Lung (tissue), 12 donors: Measurements from ENCODE around the gene ALDH2. TPM values are rescaled to one million over a fixed set of nuclear protein-coding genes. Genes with fewer than 3 reads are reported as not detected.
A peak's percentile ranks its signal among the peaks of the same experiment; 100 is the strongest.

ENCODE experiments used
- ATAC-seq: fragments of 200-7000 bp; cut with Tn5 transposase; one replicate; pipeline ENCODE4 v1.9.1; 2020; ENCODE audit warnings: moderate number of reproducible peaks; ENCODE audit not compliant: insufficient read depth, low FRiP score
- DNase-seq, 3 donors: peaks; one replicate each; pipeline ENCODE4 v3.0.0-alpha.2; 2013 to 2017
- H3K27ac ChIP-seq, 2 donors: one replicate each; pipeline ENCODE4 v1.5.1; 2013; ENCODE audit warnings: mild to moderate bottlenecking in 2 of 2, moderate library complexity in 2 of 2, control low read depth in 1 of 2, inconsistent platforms in 1 of 2, low read depth in 1 of 2, low read length in 1 of 2
- H3K27me3 ChIP-seq, 3 donors: one replicate each; pipeline ENCODE4 v1.5.1; 2013; ENCODE audit warnings: low read length in 2 of 3; ENCODE audit not compliant: control insufficient read depth in 3 of 3, insufficient read depth in 3 of 3
- H3K36me3 ChIP-seq, 4 donors: one replicate each; pipeline ENCODE4 v1.5.1; 2013; ENCODE audit warnings: low read length in 4 of 4, mild to moderate bottlenecking in 1 of 4, moderate library complexity in 1 of 4; ENCODE audit not compliant: control insufficient read depth in 4 of 4, insufficient read depth in 4 of 4
- H3K4me1 ChIP-seq, 5 donors: one replicate each; pipeline ENCODE4 v1.5.1; 2013; ENCODE audit warnings: low read length in 5 of 5, mild to moderate bottlenecking in 2 of 5, moderate library complexity in 1 of 5; ENCODE audit not compliant: control insufficient read depth in 5 of 5, insufficient read depth in 5 of 5
- H3K4me3 ChIP-seq: one replicate; pipeline ENCODE4 v1.5.1; 2013; ENCODE audit warnings: mild to moderate bottlenecking, control low read depth, moderate library complexity
- H3K9ac ChIP-seq, 2 donors: one replicate each; pipeline ENCODE4 v1.5.1; 2013; ENCODE audit warnings: low read length in 2 of 2, control low read depth in 1 of 2; ENCODE audit not compliant: insufficient read depth in 1 of 2
- H3K9me3 ChIP-seq, 4 donors: one replicate each; pipeline ENCODE4 v1.5.1; 2013; ENCODE audit warnings: low read length in 3 of 4, mild to moderate bottlenecking in 1 of 4, moderate library complexity in 1 of 4; ENCODE audit not compliant: control insufficient read depth in 4 of 4, insufficient read depth in 3 of 4
- WGBS, 2 donors: extraction: QIAGEN DNeasy Blood & Tissue Kit; methylation state at CpG; one replicate each; pipeline ENCODE4 v1.1.7; 2013; 5-methylcytosine and 5-hydroxymethylcytosine counted together
- polyA plus RNA-seq, 2 donors: library from polyadenylated mRNA; stranded (reverse); fragments of 200-250 nt; gene quantifications; one replicate each; pipeline ENCODE4 v1.2.1, GENCODE V29; 2013
- total RNA-seq, 2 donors: library from RNA; depleted of rRNA in 1 of 2; stranded (reverse); fragments of >200 nt in 1 of 2; gene quantifications; one replicate each; pipeline ENCODE4 v1.2.1, GENCODE V29; 2014 to 2021
- TF ChIP-seq, protein P1 (sequence below): IDR thresholded peaks from 2 replicates; pipeline ENCODE4 v1.5.1; 2012; ENCODE audit warnings: mild to moderate bottlenecking; ENCODE audit errors: control extremely low read depth, extremely low read depth
- donor health status: control.
- donor health status: control.
- donor health status: Bipolar disorder and iron deficiency.
- donor health status: healthy.
- donor health status: DM: yes; HTN: yes; CAD: no.

Gene ALDH2
- total and polyA plus RNA-seq, 4 donors: 48.5 to 324 (median 158) TPM

DNA sequence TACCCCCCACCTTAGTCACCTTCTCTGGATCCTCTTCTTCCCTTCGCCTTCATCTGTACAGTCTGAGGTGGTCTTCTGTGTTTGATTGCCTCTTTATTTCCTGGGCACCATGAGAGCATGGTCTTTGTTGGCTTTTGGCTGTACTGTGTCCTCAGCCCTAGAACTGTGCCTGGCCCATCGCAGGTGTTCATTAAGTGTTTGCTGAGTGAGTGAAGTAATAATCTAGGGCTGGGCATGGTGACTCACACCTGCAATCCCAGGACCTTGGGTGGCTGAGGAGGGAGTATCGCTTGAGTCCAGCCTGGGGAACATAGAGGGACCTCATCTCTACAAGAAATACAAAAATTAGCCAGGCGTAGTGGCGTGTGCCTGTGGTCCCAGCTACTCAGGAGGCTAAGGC is 13.9 kb downstream of the ALDH2 start:
- peaks cover 10 to 42% (median 37%) of the 10 kb centered on the region in 4 donors for H3K36me3 ChIP-seq
- H3K9ac ChIP-seq: no peak overlapping the region
- TF ChIP-seq, protein P1, sequence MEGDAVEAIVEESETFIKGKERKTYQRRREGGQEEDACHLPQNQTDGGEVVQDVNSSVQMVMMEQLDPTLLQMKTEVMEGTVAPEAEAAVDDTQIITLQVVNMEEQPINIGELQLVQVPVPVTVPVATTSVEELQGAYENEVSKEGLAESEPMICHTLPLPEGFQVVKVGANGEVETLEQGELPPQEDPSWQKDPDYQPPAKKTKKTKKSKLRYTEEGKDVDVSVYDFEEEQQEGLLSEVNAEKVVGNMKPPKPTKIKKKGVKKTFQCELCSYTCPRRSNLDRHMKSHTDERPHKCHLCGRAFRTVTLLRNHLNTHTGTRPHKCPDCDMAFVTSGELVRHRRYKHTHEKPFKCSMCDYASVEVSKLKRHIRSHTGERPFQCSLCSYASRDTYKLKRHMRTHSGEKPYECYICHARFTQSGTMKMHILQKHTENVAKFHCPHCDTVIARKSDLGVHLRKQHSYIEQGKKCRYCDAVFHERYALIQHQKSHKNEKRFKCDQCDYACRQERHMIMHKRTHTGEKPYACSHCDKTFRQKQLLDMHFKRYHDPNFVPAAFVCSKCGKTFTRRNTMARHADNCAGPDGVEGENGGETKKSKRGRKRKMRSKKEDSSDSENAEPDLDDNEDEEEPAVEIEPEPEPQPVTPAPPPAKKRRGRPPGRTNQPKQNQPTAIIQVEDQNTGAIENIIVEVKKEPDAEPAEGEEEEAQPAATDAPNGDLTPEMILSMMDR: no peak
- WGBS, 2 donors: 74 to 93% methylated on average over 5 of the region's 5 CpGs
- H3K27me3 ChIP-seq: no peaks in the 10 kb centered on the region
- peak overlapping the region in 1 of 2 donors; percentile 78 for H3K27ac ChIP-seq
- no peak for DNase-seq
- H3K4me3 ChIP-seq: no peak overlapping the region
- H3K4me1 ChIP-seq: peaks cover 8 to 30% (median 14%) of the 10 kb centered on the region in 5 donors
- ATAC-seq: peak; percentile 35
- H3K9me3 ChIP-seq: peaks cover 0 to 5% (median 2%) of the 10 kb centered on the region in 4 donors

DNA sequence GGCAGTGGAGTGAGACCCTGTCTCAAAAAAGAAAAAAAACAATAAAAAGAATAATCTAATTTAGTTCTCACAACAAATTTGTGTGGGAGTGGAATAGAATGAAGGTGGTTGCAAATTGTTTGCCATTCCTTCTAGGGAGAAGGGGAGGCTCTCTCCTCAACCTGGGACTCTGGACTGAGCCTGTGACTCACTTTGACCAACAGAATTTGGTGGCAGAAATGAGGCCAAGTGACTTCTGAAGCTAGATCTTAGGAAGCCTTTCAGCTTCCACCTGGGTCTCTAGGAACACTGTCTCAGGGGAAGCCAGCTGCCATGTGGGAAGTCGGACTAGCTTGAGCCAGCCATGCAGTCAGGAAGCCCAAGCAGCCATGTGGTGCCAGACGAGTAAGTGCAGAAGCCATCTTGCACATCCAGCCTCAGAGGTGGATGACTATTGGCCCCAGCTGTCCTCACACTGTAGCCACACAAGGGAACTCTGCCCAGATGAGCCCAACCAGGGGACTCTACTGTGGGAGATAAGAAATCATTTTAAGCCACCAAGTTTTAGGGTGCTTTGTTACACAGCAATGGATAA is 14.4 kb downstream of the ALDH2 start:
- Histone ChIP-seq H3K27ac (peak overlapping the region in 1 of 2 donors; percentile 78), H3K4me3 (no peak overlapping the region), H3K9ac (no peak overlapping the region), H3K27me3 (no peaks in the 10 kb centered on the region), H3K36me3 (peaks cover 10 to 42% (median 37%) of the 10 kb centered on the region in 4 donors), H3K9me3 (peaks cover 0 to 5% (median 2%) of the 10 kb centered on the region in 4 donors), H3K4me1 (peaks cover 4 to 29% (median 10%) of the 10 kb centered on the region in 5 donors)
- ATAC-seq: no peak
- no peak for DNase-seq
- WGBS, 2 donors: 95 to 97% methylated on average over 2 of the region's 2 CpGs
- TF ChIP-seq, protein P1: no peak

DNA sequence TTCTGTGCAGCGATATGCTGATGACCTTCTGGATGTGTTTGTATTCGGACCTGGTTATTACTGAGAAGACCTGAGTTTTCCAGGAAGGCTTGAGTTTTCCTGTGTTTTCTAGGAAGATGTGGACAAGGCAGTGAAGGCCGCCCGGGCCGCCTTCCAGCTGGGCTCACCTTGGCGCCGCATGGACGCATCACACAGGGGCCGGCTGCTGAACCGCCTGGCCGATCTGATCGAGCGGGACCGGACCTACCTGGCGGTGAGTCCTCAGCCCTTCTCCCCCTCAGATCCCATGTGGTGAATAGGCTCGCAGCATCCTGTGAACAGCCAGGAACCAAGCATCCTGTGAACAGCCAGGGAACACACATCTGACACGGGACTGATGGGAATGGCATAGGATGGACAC is 16.3 kb downstream of the ALDH2 start:
- Histone ChIP-seq H3K36me3 (peaks cover 10 to 42% (median 38%) of the 10 kb centered on the region in 4 donors), H3K4me1 (peaks cover 0 to 18% (median 0%) of the 10 kb centered on the region in 5 donors), H3K27ac (no peak overlapping the region), H3K27me3 (no peaks in the 10 kb centered on the region), H3K9ac (no peak overlapping the region), H3K4me3 (no peak overlapping the region), H3K9me3 (peaks cover 0 to 5% (median 2%) of the 10 kb centered on the region in 4 donors)
- WGBS, 2 donors: 96 to 97% methylated on average over 17 of the region's 17 CpGs
- TF ChIP-seq, protein P1: no peak
- DNase-seq (no peak), ATAC-seq (no peak)
